Fibroblast of peridontal ligament (primary cell): Measurements from ENCODE around the gene SHANK3.

Experiments
- DNase-seq: peaks from one replicate; pipeline ENCODE4 v3.0.0-alpha.2; 2010; ENCODE audit errors: extremely low read depth

SHANK3 gene

GRCh38 chr22:50699001-50699755, 26.6 kb downstream of the SHANK3 start:
- no peak for DNase-seq

GRCh38 chr22:50699756-50700386, 27.2 kb downstream of the SHANK3 start:
- no peak for DNase-seq

GRCh38 chr22:50700387-50701075, 27.9 kb downstream of the SHANK3 start:
- no peak for DNase-seq

GRCh38 chr22:50701076-50701419, 28.4 kb downstream of the SHANK3 start:
- no peak for DNase-seq

GRCh38 chr22:50701428-50702154, 29.0 kb downstream of the SHANK3 start:
- no peak for DNase-seq

- no peak for DNase-seq
Observed at GRCh38 chr22:50702261-50702671, 29.6 kb downstream of the SHANK3 start.

GRCh38 chr22:50702821-50703725, 30.4 kb downstream of the SHANK3 start:
- no peak for DNase-seq

GRCh38 chr22:50703726-50704509, 31.3 kb downstream of the SHANK3 start:
- DNase-seq = no peak

GRCh38 chr22:50704510-50705218, 32.0 kb downstream of the SHANK3 start:
- DNase-seq = no peak

- DNase-seq = peak; percentile 38
Observed at GRCh38 chr22:50705219-50705691, 32.6 kb downstream of the SHANK3 start.

- no peak for DNase-seq
Observed at GRCh38 chr22:50705851-50706351, 33.3 kb downstream of the SHANK3 start.

GRCh38 chr22:50706481-50707125, 34.0 kb downstream of the SHANK3 start:
- no peak for DNase-seq

GRCh38 chr22:50708474-50708873, 35.9 kb downstream of the SHANK3 start:
- DNase-seq = no peak

GRCh38 chr22:50708996-50709395, 36.4 kb downstream of the SHANK3 start:
- DNase-seq = no peak

- no peak for DNase-seq
Observed at GRCh38 chr22:50710221-50710620, 37.6 kb downstream of the SHANK3 start.

GRCh38 chr22:50710886-50711285, 38.3 kb downstream of the SHANK3 start:
- no peak for DNase-seq

- no peak for DNase-seq
Observed at GRCh38 chr22:50711446-50712340, 39.1 kb downstream of the SHANK3 start.
